ENCODE measurements around the gene MRGPRX2.

- TF ChIP-seq POLR2A (IDR thresholded peaks at IDR 0.05): peak; percentile 31
- TF ChIP-seq CTCF (IDR thresholded peaks at IDR 0.05): no peak
- peak; percentile 68 to 70 (median 69) for TF ChIP-seq POLR2AphosphoS5 (IDR thresholded peaks at IDR 0.05)
- TF ChIP-seq EP300 (IDR thresholded peaks at IDR 0.05; ENCODE audit: low read depth): no peak
These were observed 11.9 kb upstream of the MRGPRX2 start for GRCh38 chr11:19072464-19072863.

Data from transverse colon (tissue), 4 donors.